HL-60 (cell line): ENCODE data around the gene OR2A12.

Experiments
- CTCF ChIP-seq: IDR thresholded peaks from one replicate; pipeline ENCODE4 v1.5.1; 2011; ENCODE audit warnings: low read length, control low read depth, inconsistent platforms; ENCODE audit not compliant: insufficient read depth
- POLR2AphosphoS5 ChIP-seq: IDR thresholded peaks from 2 replicates; pipeline ENCODE4 v1.6.1; 2012; ENCODE audit warnings: low read depth
- REST ChIP-seq: IDR thresholded peaks from 2 replicates; pipeline ENCODE4 v1.6.1; 2012; ENCODE audit warnings: low read depth; ENCODE audit not compliant: insufficient replicate concordance

- no peak for TF ChIP-seq POLR2AphosphoS5
- no peak for TF ChIP-seq CTCF
- TF ChIP-seq REST: no peak
These were observed 47.2 kb upstream of the OR2A12 start for GRCh38 chr7:144038887-144039286.
